ENCODE results near the gene THBS4. TPM values are rescaled to one million over a fixed set of nuclear protein-coding genes. Genes with fewer than 3 reads are reported as not detected.

THBS4 gene
- total and polyA plus RNA-seq, 4 donors, result 0.08 to 0.28 (median 0.20) TPM

GRCh38 chr5:80035839-80036238 lies 691 bp downstream of the THBS4 start (continued):
- no peak for TF ChIP-seq ZBTB33 (IDR thresholded peaks at IDR 0.05)

GRCh38 chr5:80036615-80037014 lies 1.5 kb downstream of the THBS4 start:
- peaks cover 2 to 8% (median 3%) of the 10 kb centered on the region in 4 donors for H3K4me1 ChIP-seq (ENCODE audit: control insufficient read depth in 4 of 4, insufficient read depth in 4 of 4, low read length in 3 of 4)
- peaks cover 0 to 21% (median 11%) of the 10 kb centered on the region in 4 donors for H3K27me3 ChIP-seq (ENCODE audit: control insufficient read depth in 4 of 4, insufficient read depth in 4 of 4, low read length in 3 of 4)
- no peaks in the 10 kb centered on the region for H3K9me3 ChIP-seq (ENCODE audit: control insufficient read depth in 4 of 4, low read length in 3 of 4)
- no peak overlapping the region for H3K4me3 ChIP-seq (ENCODE audit: low read depth in 1 of 3, low read length in 3 of 3)
- no peaks in the 10 kb centered on the region for H3K36me3 ChIP-seq (ENCODE audit: control insufficient read depth in 4 of 4, insufficient read depth in 3 of 4, low read depth in 1 of 4, low read length in 3 of 4)
- TF ChIP-seq TAF1 (conservative IDR thresholded peaks at IDR 0.05), result no peak
- no peak for TF ChIP-seq CTCF (IDR thresholded peaks at IDR 0.05; ENCODE audit: low read depth, low read length, missing input control)
- TF ChIP-seq NR2F2 (IDR thresholded peaks at IDR 0.05), result no peak
- TF ChIP-seq GABPA (IDR thresholded peaks at IDR 0.05 in 1 of 2, conservative IDR thresholded peaks at IDR 0.05 in 1 of 2), result no peak
- TF ChIP-seq MAX (IDR thresholded peaks at IDR 0.05), result no peak
- no peak for TF ChIP-seq HNF4A (conservative IDR thresholded peaks at IDR 0.05)
- no peak for TF ChIP-seq ZBTB33 (IDR thresholded peaks at IDR 0.05)
- no peak overlapping the region for H3K27ac ChIP-seq (ENCODE audit: low read depth in 1 of 2, low read length in 2 of 2)
- H3K9ac ChIP-seq (ENCODE audit: low read depth in 1 of 2, low read length in 2 of 2), result no peak overlapping the region
- 84% methylated on average over 5 of the region's 5 CpGs for WGBS
- no peak for DNase-seq (ENCODE audit: low spot score)

- H3K27me3 ChIP-seq (ENCODE audit: control insufficient read depth in 4 of 4, insufficient read depth in 4 of 4, low read length in 3 of 4), result peaks cover 0 to 21% (median 11%) of the 10 kb centered on the region in 4 donors
- no peak for DNase-seq (ENCODE audit: low spot score)
- no peak for TF ChIP-seq GABPA (IDR thresholded peaks at IDR 0.05 in 1 of 2, conservative IDR thresholded peaks at IDR 0.05 in 1 of 2)
- H3K4me1 ChIP-seq (ENCODE audit: control insufficient read depth in 4 of 4, insufficient read depth in 4 of 4, low read length in 3 of 4), result peaks cover 2 to 8% (median 3%) of the 10 kb centered on the region in 4 donors
- H3K9me3 ChIP-seq (ENCODE audit: control insufficient read depth in 4 of 4, low read length in 3 of 4), result no peaks in the 10 kb centered on the region
- no peak overlapping the region for H3K27ac ChIP-seq (ENCODE audit: low read depth in 1 of 2, low read length in 2 of 2)
- WGBS, result 86% methylated on average over 5 of the region's 5 CpGs
- no peaks in the 10 kb centered on the region for H3K36me3 ChIP-seq (ENCODE audit: control insufficient read depth in 4 of 4, insufficient read depth in 3 of 4, low read depth in 1 of 4, low read length in 3 of 4)
- no peak overlapping the region for H3K4me3 ChIP-seq (ENCODE audit: low read depth in 1 of 3, low read length in 3 of 3)
- H3K9ac ChIP-seq (ENCODE audit: low read depth in 1 of 2, low read length in 2 of 2), result no peak overlapping the region
These were observed 2.2 kb downstream of the THBS4 start for GRCh38 chr5:80037366-80037765.

- Histone ChIP-seq H3K9ac (ENCODE audit: low read depth in 1 of 2, low read length in 2 of 2) (no peak overlapping the region), H3K4me3 (ENCODE audit: low read depth in 1 of 3, low read length in 3 of 3) (no peak overlapping the region), H3K9me3 (ENCODE audit: control insufficient read depth in 4 of 4, low read length in 3 of 4) (no peaks in the 10 kb centered on the region), H3K27me3 (ENCODE audit: control insufficient read depth in 4 of 4, insufficient read depth in 4 of 4, low read length in 3 of 4) (peaks cover 0 to 14% (median 2%) of the 10 kb centered on the region in 4 donors), H3K27ac (ENCODE audit: low read depth in 1 of 2, low read length in 2 of 2) (no peak overlapping the region), H3K36me3 (ENCODE audit: control insufficient read depth in 4 of 4, insufficient read depth in 3 of 4, low read depth in 1 of 4, low read length in 3 of 4) (no peaks in the 10 kb centered on the region), H3K4me1 (ENCODE audit: control insufficient read depth in 4 of 4, insufficient read depth in 4 of 4, low read length in 3 of 4) (peaks cover 2 to 8% (median 3%) of the 10 kb centered on the region in 4 donors)
- 80% methylated on average over 2 of the region's 2 CpGs for WGBS
- no peak for DNase-seq (ENCODE audit: low spot score)
- no peak for TF ChIP-seq FOXA2 (IDR thresholded peaks at IDR 0.05)
- TF ChIP-seq RXRA (IDR thresholded peaks at IDR 0.05), result no peak
- TF ChIP-seq NR2F2 (IDR thresholded peaks at IDR 0.05), result no peak
- TF ChIP-seq SP1 (IDR thresholded peaks at IDR 0.05), result no peak
- no peak for TF ChIP-seq YY1 (IDR thresholded peaks at IDR 0.05)
- no peak for TF ChIP-seq REST (IDR thresholded peaks at IDR 0.05)
- no peak for TF ChIP-seq CTCF (IDR thresholded peaks at IDR 0.05; ENCODE audit: low read depth, low read length, missing input control)
- TF ChIP-seq JUND (IDR thresholded peaks at IDR 0.05), result no peak
These were observed 4.5 kb downstream of the THBS4 start for GRCh38 chr5:80039650-80040049.
